ENCODE data around the gene KIAA0930.
"Not testable (repeated sequence)": the region's sequence is repeated elsewhere in the genome, so short reads cannot be mapped to it uniquely, and the experiment has no call there.

Gene KIAA0930

GRCh38 chr22:45240810-45241631 lies at the start of gene KIAA0930:
Gene KIAA0930, minus strand, starts transcription at chr22:45240894. Its CDS starts 191 bp downstream, at chr22:45240703.
- peak; percentile 71 for DNase-seq (ENCODE audit: low read depth)

DNA sequence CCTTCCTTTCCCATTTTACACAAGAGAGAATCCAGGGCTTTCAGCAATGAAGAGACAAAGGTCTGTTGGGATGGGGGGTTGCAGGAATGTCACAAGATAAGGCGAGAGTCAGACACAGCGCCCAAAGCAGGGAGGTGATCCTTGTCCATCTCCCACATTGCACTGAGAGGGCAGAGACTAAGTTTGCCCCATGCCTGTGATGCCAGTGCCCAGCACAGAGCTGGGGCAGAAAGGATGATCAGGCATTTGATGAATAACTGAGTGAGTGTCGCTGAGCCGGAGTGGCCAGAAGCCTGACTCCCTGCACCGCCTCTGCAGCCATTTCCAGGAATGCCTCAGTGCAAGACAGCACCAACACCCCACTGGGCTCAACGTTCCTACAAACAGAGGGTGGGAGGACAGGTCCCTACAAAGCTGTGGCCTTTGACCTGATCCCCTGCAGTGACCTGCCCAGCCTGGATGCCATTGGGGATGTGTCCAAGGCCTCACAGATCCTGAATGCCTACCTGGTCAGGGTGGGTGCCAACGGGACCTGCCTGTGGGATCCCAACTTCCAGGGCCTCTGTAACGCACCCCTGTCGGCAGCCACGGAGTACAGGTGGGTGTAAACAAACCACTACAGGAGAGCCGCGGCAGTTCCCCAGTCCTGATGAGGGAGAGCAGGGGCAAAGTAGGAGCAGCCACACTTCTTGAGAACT lies 46.3 kb upstream of the KIAA0930 start:
- DNase-seq (ENCODE audit: low read depth): no peak

GRCh38 chr22:45285263-45286058 lies 44.8 kb upstream of the KIAA0930 start:
- no peak for DNase-seq (ENCODE audit: low read depth)

GRCh38 chr22:45284705-45285262 lies 44.1 kb upstream of the KIAA0930 start, which contains the start of gene UPK3A:
Gene UPK3A, plus strand, starts transcription at chr22:45284949. Its CDS starts 65 bp downstream, at chr22:45285014.
- DNase-seq (ENCODE audit: low read depth): peak; percentile 48

DNA sequence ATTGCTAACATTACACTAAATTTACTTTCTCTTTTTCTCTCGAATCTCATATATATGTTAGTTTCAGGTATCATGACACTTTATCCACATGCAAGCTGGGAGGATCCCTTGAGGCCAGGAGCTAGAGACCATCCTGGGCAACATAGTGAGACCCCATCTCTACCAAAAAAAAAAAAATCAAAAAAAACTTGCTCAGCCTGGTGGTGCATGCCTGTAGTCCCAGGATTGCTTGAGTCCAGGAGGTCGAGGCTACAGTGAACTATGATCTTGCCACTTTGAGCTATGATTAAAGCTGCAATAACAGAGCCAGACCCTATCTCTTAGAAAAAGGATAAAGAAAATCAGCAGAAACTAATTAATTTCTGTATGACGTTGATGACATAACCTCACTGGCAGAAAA lies 40.3 kb upstream of the KIAA0930 start:
- DNase-seq (ENCODE audit: low read depth): no peak

GRCh38 chr22:45280587-45280980 lies 39.9 kb upstream of the KIAA0930 start:
- no peak for DNase-seq (ENCODE audit: low read depth)

GRCh38 chr22:45278125-45278524 lies 37.4 kb upstream of the KIAA0930 start:
- DNase-seq (ENCODE audit: low read depth): no peak

- DNase-seq (ENCODE audit: low read depth): not testable (repeated sequence)
These were observed 37.0 kb upstream of the KIAA0930 start for GRCh38 chr22:45277720-45278119.

- no peak for DNase-seq (ENCODE audit: low read depth)
These were observed 35.9 kb upstream of the KIAA0930 start for GRCh38 chr22:45276507-45277105.

- no peak for DNase-seq (ENCODE audit: low read depth)
These were observed 32.9 kb upstream of the KIAA0930 start for GRCh38 chr22:45273452-45274075.

- DNase-seq (ENCODE audit: low read depth): no peak
These were observed 31.8 kb upstream of the KIAA0930 start for GRCh38 chr22:45272498-45272897.

GRCh38 chr22:45271667-45272201 lies 31.0 kb upstream of the KIAA0930 start:
- no peak for DNase-seq (ENCODE audit: low read depth)

- no peak for DNase-seq (ENCODE audit: low read depth)
These were observed 29.7 kb upstream of the KIAA0930 start for GRCh38 chr22:45270095-45271020.

DNA sequence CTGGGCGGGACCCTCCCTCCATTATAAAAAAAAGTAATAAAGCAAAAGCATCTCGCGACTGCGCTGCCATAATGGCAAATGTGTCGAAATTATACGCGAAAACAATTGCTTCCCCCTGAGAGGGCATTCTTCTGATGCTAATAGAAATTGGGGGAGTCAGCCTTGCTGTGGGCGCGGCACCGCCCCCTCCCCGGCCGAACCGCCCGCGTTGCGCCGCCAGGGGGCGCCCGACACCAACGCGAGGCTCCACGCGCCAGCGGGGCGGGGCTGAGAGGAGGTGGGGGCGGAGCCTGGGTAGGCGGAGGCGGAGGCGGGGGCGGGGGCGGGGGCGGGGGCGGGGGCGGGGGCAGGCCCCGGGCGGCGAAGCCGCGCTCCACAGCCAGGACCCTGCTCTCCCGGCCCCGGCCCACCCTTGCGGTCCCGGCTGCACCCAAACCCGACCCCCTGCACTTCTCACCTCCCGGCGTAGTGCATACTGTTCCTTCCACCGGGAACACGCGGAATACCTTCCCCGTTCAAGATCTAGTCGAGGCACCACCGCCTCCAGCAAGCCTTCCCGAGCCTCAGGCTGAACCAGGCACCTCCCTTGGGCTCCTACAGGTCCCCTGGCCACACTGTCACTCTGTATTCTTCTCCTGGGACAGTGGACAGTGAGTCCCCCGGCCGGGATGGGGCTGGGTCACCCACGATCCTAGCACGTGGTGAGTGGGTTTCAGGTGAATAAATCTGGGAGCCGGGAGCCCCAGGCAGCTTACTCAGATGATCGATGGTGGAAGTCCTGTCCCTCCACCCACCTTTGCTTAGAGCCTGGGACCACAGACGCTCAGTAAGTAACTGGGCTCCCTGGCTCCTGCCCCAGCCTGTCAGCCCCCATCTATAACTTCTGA lies 28.5 kb upstream of the KIAA0930 start:
- peak; percentile 73 for DNase-seq (ENCODE audit: low read depth)

- no peak for DNase-seq (ENCODE audit: low read depth)
These were observed 27.7 kb upstream of the KIAA0930 start for GRCh38 chr22:45268167-45268957.

- DNase-seq (ENCODE audit: low read depth): no peak
These were observed 24.8 kb upstream of the KIAA0930 start for GRCh38 chr22:45265535-45265934.

GRCh38 chr22:45263463-45264269 lies 23.0 kb upstream of the KIAA0930 start:
- no peak for DNase-seq (ENCODE audit: low read depth)
